Measurements from ENCODE around the gene GPR31.
"Not testable (repeated sequence)": the region's sequence is repeated elsewhere in the genome, so short reads cannot be mapped to it uniquely, and the experiment has no call there.

DNA sequence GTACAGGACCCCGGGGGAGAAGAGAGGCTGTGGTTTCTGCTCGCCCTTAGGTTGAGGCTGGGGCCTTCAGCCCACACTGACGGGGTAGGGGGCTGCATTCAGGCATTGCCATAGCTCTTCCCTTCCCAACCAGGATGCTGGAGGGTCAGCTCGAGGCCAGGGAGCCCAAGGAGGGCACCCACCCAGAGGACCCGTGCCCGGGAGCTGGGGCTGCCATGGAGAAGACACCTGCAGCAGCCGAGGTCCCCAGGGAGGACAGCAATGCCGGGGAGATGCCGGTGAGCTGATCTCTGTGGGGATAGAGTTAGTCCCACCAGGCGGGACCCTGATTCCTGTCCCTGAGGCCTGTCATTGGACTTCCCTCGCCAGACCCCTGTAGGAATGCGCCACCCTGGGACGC lies 14.2 kb upstream of the GPR31 start:
- TF ChIP-seq, protein P1, sequence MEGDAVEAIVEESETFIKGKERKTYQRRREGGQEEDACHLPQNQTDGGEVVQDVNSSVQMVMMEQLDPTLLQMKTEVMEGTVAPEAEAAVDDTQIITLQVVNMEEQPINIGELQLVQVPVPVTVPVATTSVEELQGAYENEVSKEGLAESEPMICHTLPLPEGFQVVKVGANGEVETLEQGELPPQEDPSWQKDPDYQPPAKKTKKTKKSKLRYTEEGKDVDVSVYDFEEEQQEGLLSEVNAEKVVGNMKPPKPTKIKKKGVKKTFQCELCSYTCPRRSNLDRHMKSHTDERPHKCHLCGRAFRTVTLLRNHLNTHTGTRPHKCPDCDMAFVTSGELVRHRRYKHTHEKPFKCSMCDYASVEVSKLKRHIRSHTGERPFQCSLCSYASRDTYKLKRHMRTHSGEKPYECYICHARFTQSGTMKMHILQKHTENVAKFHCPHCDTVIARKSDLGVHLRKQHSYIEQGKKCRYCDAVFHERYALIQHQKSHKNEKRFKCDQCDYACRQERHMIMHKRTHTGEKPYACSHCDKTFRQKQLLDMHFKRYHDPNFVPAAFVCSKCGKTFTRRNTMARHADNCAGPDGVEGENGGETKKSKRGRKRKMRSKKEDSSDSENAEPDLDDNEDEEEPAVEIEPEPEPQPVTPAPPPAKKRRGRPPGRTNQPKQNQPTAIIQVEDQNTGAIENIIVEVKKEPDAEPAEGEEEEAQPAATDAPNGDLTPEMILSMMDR (IDR thresholded peaks at IDR 0.05), result not testable (repeated sequence)
- TF ChIP-seq POLR2A, POLR2AphosphoS5, EP300 (IDR thresholded peaks at IDR 0.05): not testable (repeated sequence)

Measured in suprapubic skin (tissue), 4 donors.